ENCODE data around the gene TNC. TPM values are rescaled to one million over a fixed set of nuclear protein-coding genes. Genes with fewer than 3 reads are reported as not detected.

TNC gene
- polyA plus RNA-seq, 1 of the 3 experiments (the other 2 are of a cell fraction) = 805 TPM

GRCh38 chr9:115093520-115093919 is 24.4 kb downstream of the TNC start:
- ChIA-PET POLR2A (no interaction called here), CTCF (interaction anchor here (1.0 kb wide), 1 partner anchor 9 kb away, joined by 3 read pairs; no protein-coding TSS in a partner anchor)
- H2AFZ ChIP-seq (ENCODE audit: low read depth) = no peak overlapping the region
- H3K9ac ChIP-seq = no peak overlapping the region
- peaks cover 40 to 85% of the 10 kb centered on the region in 2 experiments for H3K36me3 ChIP-seq (replicated peaks in 1 of 2; ENCODE audit: control insufficient read depth in 1 of 2, insufficient read depth in 2 of 2, low read length in 1 of 2)
- H3K4me2 ChIP-seq = no peak overlapping the region
- no peaks in the 10 kb centered on the region for H3K27me3 ChIP-seq (ENCODE audit: insufficient read depth)
- no peaks in the 10 kb centered on the region for H3K9me2 ChIP-seq
- peaks cover 18% of the 10 kb centered on the region for H3F3A ChIP-seq (replicated peaks; ENCODE audit: insufficient read depth)
- H3K27ac ChIP-seq (ENCODE audit: low read depth in 2 of 2, low read length in 1 of 2) = no peak overlapping the region
- TF ChIP-seq CHD2 (IDR thresholded peaks at IDR 0.05; ENCODE audit: low read length, partially characterized antibody) (no peak), EP300 (IDR thresholded peaks at IDR 0.05; ENCODE audit: borderline replicate concordance in 1 of 2, low read depth in 1 of 2, low read length in 1 of 2) (no peak), NRF1 (IDR thresholded peaks at IDR 0.05; ENCODE audit: low read depth, low read length) (no peak), TEAD4 (IDR thresholded peaks at IDR 0.05; ENCODE audit: borderline replicate concordance, insufficient read depth) (no peak), CTCF (IDR thresholded peaks at IDR 0.05) (no peak), NFIC (IDR thresholded peaks at IDR 0.05; ENCODE audit: borderline replicate concordance) (no peak), FOXM1 (IDR thresholded peaks at IDR 0.05; ENCODE audit: low read depth) (no peak), RCOR1 (IDR thresholded peaks at IDR 0.05; ENCODE audit: low read length) (no peak), MXI1 (IDR thresholded peaks at IDR 0.05; ENCODE audit: low read depth, low read length) (no peak), RXRA (IDR thresholded peaks at IDR 0.05; ENCODE audit: borderline replicate concordance, low read depth) (no peak)
- no peaks in the 10 kb centered on the region for H3K9me3 ChIP-seq
- peaks cover 26% of the 10 kb centered on the region for H4K20me1 ChIP-seq (ENCODE audit: insufficient read depth)
- 96% methylated on average over 2 of the region's 2 CpGs for WGBS (ENCODE audit: low lambda C conversion rate)
- H3K4me3 ChIP-seq (ENCODE audit: low read depth in 2 of 2, low read length in 1 of 2) = no peak overlapping the region
- peaks cover 95% of the 10 kb centered on the region for H3K79me2 ChIP-seq (ENCODE audit: insufficient read depth)
- DNase-seq = no peak
- peaks cover 0 to 8% of the 10 kb centered on the region in 2 experiments; a peak in 2 of 4 replicates for H3K4me1 ChIP-seq (ENCODE audit: control insufficient read depth in 1 of 2, insufficient read depth in 2 of 2, low read depth in 1 of 2, low read length in 1 of 2)

DNA sequence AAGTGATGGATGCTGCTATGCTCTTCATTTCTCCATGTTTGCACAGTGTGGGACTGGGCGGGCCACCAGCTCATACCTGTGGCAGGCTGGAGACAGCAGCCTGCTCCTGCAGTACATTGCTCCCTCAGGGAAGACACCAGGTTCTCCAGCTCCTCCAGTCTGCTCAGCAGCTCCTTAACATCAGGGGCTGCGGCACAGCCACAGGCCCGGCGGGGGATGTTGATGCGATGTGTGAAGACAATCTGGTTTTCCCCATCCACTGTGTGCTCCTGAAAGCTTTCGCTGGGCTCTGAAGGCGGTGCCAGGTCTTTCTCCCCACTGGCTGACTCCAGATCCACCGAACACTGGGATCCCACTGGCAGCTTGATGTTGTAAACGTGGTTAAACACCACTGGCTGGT is 27.5 kb downstream of the TNC start:
- no peaks in the 10 kb centered on the region for H3K9me2 ChIP-seq
- H3K36me3 ChIP-seq (replicated peaks in 1 of 2; ENCODE audit: control insufficient read depth in 1 of 2, insufficient read depth in 2 of 2, low read length in 1 of 2) = peaks cover 59 to 86% of the 10 kb centered on the region in 2 experiments
- DNase-seq = no peak
- H3K27ac ChIP-seq (ENCODE audit: low read depth in 2 of 2, low read length in 1 of 2) = no peak overlapping the region
- H3K9me3 ChIP-seq = no peaks in the 10 kb centered on the region
- H2AFZ ChIP-seq (ENCODE audit: low read depth) = no peak overlapping the region
- no peak overlapping the region for H3K4me3 ChIP-seq (ENCODE audit: low read depth in 2 of 2, low read length in 1 of 2)
- no peak overlapping the region for H3K9ac ChIP-seq
- ChIA-PET CTCF (no interaction called here), POLR2A (no interaction called here)
- no peak overlapping the region for H3K4me2 ChIP-seq
- TF ChIP-seq MEF2A (IDR thresholded peaks at IDR 0.05; ENCODE audit: borderline replicate concordance, low read depth) (no peak), SMC3 (IDR thresholded peaks at IDR 0.05; ENCODE audit: low read depth, low read length) (no peak), FOSL2 (IDR thresholded peaks at IDR 0.05; ENCODE audit: borderline replicate concordance, low read depth) (no peak), YY1 (IDR thresholded peaks at IDR 0.05; ENCODE audit: low read depth) (no peak), GATA2 (CRISPR knock-in tag; IDR thresholded peaks at IDR 0.05) (no peak), FOXM1 (IDR thresholded peaks at IDR 0.05; ENCODE audit: low read depth) (no peak), EP300 (IDR thresholded peaks at IDR 0.05; ENCODE audit: borderline replicate concordance in 1 of 2, low read depth in 1 of 2, low read length in 1 of 2) (no peak)
- H3F3A ChIP-seq (replicated peaks; ENCODE audit: insufficient read depth) = peaks cover 15% of the 10 kb centered on the region
- peaks cover 87% of the 10 kb centered on the region for H3K79me2 ChIP-seq (ENCODE audit: insufficient read depth)
- H3K4me1 ChIP-seq (ENCODE audit: control insufficient read depth in 1 of 2, insufficient read depth in 2 of 2, low read depth in 1 of 2, low read length in 1 of 2) = no peaks in the 10 kb centered on the region; a peak in 1 of 4 replicates
- H4K20me1 ChIP-seq (ENCODE audit: insufficient read depth) = peaks cover 31% of the 10 kb centered on the region; the same call in 1 of the 2 replicates
- 94% methylated on average over 4 of the region's 9 CpGs for WGBS (ENCODE audit: low lambda C conversion rate)
- H3K27me3 ChIP-seq (ENCODE audit: insufficient read depth) = no peaks in the 10 kb centered on the region

Data from SK-N-SH (cell line).